Measurements from ENCODE around the gene AMPD1.

AMPD1 gene

GRCh38 chr1:114696810-114697209 lies 1.5 kb upstream of the AMPD1 start:
- no peak for DNase-seq

- DNase-seq: no peak
These were observed 621 bp downstream of the AMPD1 start for GRCh38 chr1:114694540-114695310.

DNA sequence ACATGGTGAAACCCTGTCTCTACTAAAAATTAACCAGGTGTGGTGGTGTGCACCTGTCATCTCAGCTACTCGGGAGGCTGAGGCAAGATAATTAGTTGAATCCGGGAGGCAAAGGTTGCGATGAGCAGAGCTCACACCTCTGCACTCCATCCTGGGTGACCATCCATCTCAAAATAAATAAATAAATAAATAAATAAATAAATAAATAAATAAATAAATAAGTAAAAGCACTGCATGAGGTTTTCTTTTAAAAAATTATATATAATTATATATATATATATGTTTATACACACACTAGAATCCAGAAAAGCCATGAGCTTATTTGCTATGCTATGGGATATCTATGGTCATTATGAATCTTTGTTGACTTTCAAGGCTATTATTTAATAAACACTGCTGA lies 2.4 kb downstream of the AMPD1 start:
- DNase-seq: no peak

GRCh38 chr1:114691061-114691460 lies 4.3 kb downstream of the AMPD1 start:
- no peak for DNase-seq

- no peak for DNase-seq
These were observed 5.2 kb downstream of the AMPD1 start for GRCh38 chr1:114690148-114690547.

- DNase-seq: no peak
These were observed 6.8 kb downstream of the AMPD1 start for GRCh38 chr1:114688526-114688925.

GRCh38 chr1:114685851-114686250 lies 9.5 kb downstream of the AMPD1 start:
- no peak for DNase-seq

DNA sequence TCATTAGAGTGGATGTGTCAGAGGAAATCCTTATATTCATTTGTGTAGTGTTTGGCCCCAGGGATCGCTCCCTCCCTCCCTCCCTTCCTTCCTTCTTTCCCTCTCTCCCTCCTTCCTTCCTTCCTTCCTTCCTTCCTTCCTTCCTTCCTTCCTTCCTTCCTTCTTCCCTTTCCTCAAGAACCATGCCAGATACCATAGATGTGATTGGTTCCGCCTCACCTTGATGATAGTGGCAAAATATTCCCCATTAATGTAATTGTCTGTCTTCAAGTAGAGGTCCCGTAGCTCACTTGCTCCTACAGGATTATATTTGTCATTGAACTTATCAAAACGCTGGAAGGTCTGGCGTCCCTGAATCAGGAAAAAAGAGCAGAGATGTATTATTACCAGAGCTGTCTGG lies 17.7 kb downstream of the AMPD1 start:
- no peak for DNase-seq

DNA sequence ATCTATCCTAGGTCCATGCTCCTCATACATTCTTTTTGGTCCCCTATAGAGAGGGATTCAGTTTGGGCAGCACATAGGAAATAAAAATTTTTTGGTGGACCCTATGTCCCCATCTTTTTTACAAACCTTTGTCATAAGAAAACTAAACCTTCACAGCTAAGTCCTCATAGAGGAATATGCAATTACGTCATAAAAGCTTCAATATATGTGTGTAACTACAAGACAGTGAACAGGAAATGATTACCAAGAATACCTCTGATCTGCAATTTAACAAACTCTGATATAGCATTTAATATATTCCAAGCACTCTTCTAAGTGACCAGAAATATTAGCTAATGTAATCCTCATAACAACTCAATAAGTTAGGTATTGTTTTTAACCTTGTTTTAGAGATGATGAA lies 19.2 kb downstream of the AMPD1 start:
- DNase-seq: no peak

DNA sequence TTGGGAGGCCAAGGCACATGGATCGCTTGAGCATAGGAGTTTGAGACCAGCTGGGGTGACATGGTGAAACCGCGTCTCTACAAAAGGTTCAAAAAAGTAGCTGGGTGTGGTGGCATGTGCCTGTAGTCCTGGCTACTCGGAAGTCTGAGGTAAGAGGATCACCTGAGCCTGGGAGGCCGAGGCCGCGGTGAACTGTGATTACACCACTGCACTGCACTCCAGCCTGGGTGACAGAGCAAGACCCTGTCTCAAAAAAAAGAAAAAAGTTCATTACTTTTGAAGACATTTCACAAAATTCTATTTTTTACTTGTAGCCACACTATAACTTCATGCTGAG lies 23.4 kb downstream of the AMPD1 start:
- no peak for DNase-seq

GRCh38 chr1:114671011-114671938 lies 24.1 kb downstream of the AMPD1 start:
- DNase-seq: peak in 1 of 2 experiments; percentile 14

GRCh38 chr1:114670083-114671010 lies 25.0 kb downstream of the AMPD1 start:
- DNase-seq: peak; percentile 69 to 82

- no peak for DNase-seq
These were observed 25.7 kb downstream of the AMPD1 start, which contains the start of gene DENND2C for GRCh38 chr1:114669562-114670082. Gene DENND2C (minus strand): TSS chr1:114670049. CDS start chr1:114625984, 44,065 bp downstream.

DNA sequence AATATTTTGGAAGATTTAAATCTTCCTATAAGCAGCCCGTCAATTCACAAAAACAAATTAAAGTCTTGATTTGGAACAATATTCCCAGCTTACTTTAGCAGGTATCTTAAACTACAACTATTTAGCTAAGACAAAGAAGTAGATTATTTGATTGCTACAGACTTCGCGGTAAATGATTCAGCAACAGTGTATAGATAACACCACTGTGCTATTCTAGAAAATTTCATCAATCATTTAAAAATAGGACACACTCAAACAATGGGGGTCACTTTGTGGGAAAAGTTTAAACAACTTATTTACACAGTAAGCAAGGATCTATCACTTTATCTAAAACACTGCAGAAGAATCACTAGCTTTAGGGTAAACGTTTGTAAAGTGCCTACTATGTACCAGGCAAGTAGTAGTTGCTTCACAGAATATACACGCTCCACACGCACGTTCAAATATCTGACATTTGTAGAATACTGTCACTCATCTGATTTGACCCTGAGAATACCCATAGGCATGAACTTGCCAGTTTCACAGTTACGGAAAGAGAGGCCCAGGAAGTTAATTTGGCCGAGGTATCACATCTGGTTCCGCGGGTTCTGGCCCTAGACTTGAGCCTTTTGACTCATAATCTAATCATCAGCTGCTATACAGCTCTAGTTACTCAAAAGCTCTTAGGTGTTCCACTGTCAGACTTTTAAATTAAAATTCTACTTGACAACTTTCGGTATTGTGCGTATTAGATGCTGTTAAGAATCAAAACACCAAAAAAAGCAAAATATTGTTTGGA lies 26.4 kb downstream of the AMPD1 start:
- DNase-seq: no peak

DNA sequence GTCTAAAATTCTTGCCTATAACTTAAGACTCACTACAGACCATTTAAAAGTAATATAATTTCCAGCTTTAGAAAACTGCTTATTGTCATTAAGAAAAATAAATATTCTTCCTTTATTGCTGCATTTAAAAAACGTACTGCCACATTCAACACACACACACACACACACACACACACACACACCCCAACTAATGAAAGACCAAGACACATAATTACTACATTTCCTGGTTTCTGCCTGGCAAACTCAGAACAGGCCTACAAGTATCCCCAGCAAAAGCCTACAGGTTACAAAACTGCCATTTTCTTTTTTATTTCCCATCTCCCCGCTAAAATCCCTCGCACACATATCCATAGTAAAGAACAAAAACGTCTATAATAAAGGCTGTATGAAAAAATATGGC lies 27.0 kb downstream of the AMPD1 start:
- no peak for DNase-seq

DNA sequence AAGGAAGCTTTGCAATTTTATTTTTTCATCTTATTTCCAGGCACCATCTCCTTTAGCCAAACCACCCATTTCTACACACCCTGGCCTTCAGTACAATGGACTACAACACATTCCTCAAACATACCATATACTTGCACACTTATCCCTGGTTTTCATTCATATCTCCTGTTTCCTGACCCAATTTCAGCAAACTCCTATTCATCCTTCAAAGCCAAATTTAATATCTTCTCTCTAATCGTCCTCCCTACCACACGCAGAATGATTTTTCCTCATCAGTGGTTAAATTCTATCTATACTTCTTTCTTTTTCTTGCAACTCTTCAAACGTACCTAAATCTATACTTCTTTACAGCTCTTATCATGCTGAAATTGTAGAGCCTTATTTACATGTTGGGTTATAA lies 28.4 kb downstream of the AMPD1 start:
- no peak for DNase-seq

DNA sequence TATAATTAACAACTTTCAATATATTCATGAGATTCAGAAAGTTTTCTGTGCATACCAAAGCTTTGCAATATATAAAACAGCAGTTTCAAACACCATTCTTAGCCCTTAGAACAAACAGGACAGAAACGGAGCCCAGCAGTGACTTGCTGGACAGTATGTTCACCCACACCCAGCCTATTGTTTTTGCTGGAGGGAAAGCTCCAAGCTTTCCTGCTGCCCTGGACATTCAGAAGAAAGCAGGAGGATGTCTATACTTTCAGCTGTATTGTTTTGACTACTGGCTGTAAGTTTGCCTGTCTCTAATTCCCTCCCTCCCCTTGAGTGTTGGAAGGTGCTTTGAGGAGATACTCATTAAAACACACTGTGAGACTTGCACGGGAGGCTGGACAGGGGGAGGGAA lies 35.1 kb downstream of the AMPD1 start:
- no peak for DNase-seq

DNA sequence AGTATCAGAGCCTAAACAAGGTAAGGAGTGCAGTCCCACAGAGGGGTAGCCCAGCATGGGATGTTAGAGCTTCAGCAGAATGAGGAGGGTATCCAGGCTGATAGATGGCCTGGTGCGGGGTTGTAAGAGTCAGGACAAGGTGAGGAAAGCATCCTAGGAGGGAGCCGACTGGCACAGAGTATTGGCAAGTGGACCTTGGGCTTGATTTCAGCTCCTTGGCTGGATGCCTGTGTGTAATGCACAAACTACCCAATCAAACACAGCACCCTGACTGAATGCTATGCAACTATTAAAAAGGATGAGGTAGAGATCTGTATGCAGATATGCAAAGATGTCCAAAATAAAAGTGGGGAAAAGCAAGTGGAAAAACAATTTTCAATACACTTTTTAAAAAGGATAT lies 43.5 kb downstream of the AMPD1 start:
- DNase-seq: no peak

DNA sequence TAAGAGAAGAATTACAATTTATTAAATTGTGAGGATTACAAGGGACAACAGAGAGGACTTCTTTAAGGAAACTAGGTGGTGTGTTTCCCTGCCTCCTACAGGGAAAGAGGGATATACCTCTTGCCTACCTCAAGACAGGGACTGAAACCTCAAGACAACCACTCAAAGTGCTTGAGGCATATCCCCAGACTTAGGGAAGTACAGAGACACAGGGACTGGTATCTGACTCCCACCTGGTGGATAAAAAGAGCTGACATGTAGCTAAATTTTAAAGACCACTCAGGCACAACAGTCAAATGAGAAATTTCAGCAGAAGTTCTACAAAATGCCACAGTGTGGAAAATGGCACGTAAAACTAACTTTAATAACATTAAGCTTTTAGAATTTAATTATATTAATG lies 46.8 kb downstream of the AMPD1 start:
- DNase-seq: no peak

GRCh38 chr1:114641377-114641776 lies 54.0 kb downstream of the AMPD1 start:
- no peak for DNase-seq

DNA sequence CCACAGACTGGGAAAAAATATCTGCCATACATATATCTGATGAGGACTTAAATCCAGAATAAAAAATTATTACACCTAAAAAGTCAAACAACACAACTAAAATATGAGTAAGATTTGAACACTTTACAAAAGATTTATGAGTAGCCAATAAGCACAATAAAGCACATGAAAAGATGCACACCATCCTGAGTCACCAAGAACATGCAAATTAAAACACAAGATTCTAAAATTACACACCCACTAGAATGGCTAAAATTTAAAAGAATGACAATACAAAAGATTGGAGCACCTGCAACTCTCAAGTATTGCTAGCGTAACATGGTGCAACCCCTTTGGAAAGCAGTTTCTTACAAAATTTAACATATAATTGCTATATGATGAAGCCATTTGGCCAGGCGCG lies 56.4 kb downstream of the AMPD1 start:
- DNase-seq: no peak

DNA sequence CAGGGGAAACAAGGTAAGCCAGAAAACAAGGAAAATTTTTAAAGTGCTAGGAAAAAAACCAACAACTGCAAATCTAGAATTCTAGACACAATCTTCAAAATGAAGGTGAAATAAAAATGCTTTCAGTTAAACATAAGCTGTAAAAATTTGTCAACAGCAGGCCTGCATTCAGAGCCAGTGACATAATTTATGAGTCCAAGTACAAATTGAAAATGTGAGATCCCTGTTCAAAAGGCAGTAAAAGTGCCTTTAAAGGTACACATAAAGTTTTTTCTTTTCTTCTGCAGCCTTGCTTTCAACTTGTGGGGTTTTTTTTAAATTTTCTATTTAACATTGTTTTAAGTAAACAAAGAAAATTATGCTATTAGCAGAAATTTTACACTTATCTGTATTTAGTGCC lies 62.9 kb downstream of the AMPD1 start:
- no peak for DNase-seq
